Activated T-cell treated with anti-CD3 and anti-CD28 coated beads, Interleukin-2, amount 50 U/mL, for 72 hours (primary cell): ENCODE data around the gene ASTN2. TPM values are rescaled to one million over a fixed set of nuclear protein-coding genes. Genes with fewer than 3 reads are reported as not detected.
"Not testable (repeated sequence)": the region's sequence is repeated elsewhere in the genome, so short reads cannot be mapped to it uniquely, and the experiment has no call there.

Experiments
- ATAC-seq, 2 donors: fragments of 150-1000 bp; cut with Tn5 transposase; replicated peaks in 1 of 2; 2 replicates each; pipeline ENCODE4 v1.10.0; 2021; ENCODE audit warnings: moderate library complexity in 2 of 2, mild to moderate bottlenecking in 1 of 2
- DNase-seq, 2 donors: peaks; one replicate each; pipeline ENCODE4 v3.0.0; 2021 to 2022; ENCODE audit warnings: mixed read lengths in 1 of 2
- H3K27ac Mint-ChIP-seq: one replicate; pipeline ENCODE4 v1.8.0; 2022; ENCODE audit warnings: mild to moderate bottlenecking, moderate library complexity, mixed read lengths
- H3K27me3 Mint-ChIP-seq: one replicate; pipeline ENCODE4 v1.8.0; 2022; ENCODE audit warnings: low read depth, mixed read lengths
- H3K36me3 Mint-ChIP-seq, 2 donors: one replicate each; pipeline ENCODE4 v1.8.0; 2022; ENCODE audit warnings: mixed read lengths in 2 of 2, mild to moderate bottlenecking in 1 of 2; ENCODE audit not compliant: insufficient read depth in 2 of 2
- H3K4me1 Mint-ChIP-seq: one replicate; pipeline ENCODE4 v1.8.0; 2022; ENCODE audit warnings: low read depth, mixed read lengths
- H3K4me3 Mint-ChIP-seq, 2 donors: one replicate each; pipeline ENCODE4 v1.8.0; 2022; ENCODE audit warnings: mild to moderate bottlenecking in 2 of 2, mixed read lengths in 2 of 2, moderate library complexity in 2 of 2
- H3K9me3 Mint-ChIP-seq, 2 donors: one replicate each; pipeline ENCODE4 v1.8.0; 2022; ENCODE audit warnings: mixed read lengths in 2 of 2
- total RNA-seq, 2 donors: library from RNA; stranded (reverse); gene quantifications; one replicate each; pipeline ENCODE4 v1.2.3, GENCODE V29; 2022

ASTN2 gene
- total RNA-seq, 2 donors from 2014 or later = 4.2 to 5.6 TPM

- peaks cover 3 to 5% of the 10 kb centered on the region in 2 donors for H3K9me3 Mint-ChIP-seq
- ATAC-seq = no peak
- H3K27me3 Mint-ChIP-seq = peaks cover 5% of the 10 kb centered on the region
- H3K36me3 Mint-ChIP-seq = no peaks in the 10 kb centered on the region
- no peak for DNase-seq
- H3K4me3 Mint-ChIP-seq = no peak overlapping the region
- H3K4me1 Mint-ChIP-seq = no peaks in the 10 kb centered on the region
- no peak overlapping the region for H3K27ac Mint-ChIP-seq
Measured at GRCh38 chr9:116937361-116937760, 477.5 kb downstream of the ASTN2 start.

GRCh38 chr9:116935149-116935897, 479.5 kb downstream of the ASTN2 start:
- no peak overlapping the region for H3K4me3 Mint-ChIP-seq
- ATAC-seq (no peak), DNase-seq (no peak)
- H3K27me3 Mint-ChIP-seq = no peaks in the 10 kb centered on the region
- H3K9me3 Mint-ChIP-seq = peaks cover 5% of the 10 kb centered on the region in 2 donors
- H3K27ac Mint-ChIP-seq = no peak overlapping the region
- H3K36me3 Mint-ChIP-seq = no peaks in the 10 kb centered on the region
- no peaks in the 10 kb centered on the region for H3K4me1 Mint-ChIP-seq

- Mint-ChIP-seq H3K4me1 (no peaks in the 10 kb centered on the region), H3K9me3 (peaks cover 5% of the 10 kb centered on the region in 2 donors), H3K27me3 (no peaks in the 10 kb centered on the region), H3K36me3 (no peaks in the 10 kb centered on the region), H3K4me3 (no peak overlapping the region), H3K27ac (no peak overlapping the region)
- ATAC-seq (no peak), DNase-seq (no peak)
Measured at GRCh38 chr9:116934131-116934530, 480.7 kb downstream of the ASTN2 start.

DNA sequence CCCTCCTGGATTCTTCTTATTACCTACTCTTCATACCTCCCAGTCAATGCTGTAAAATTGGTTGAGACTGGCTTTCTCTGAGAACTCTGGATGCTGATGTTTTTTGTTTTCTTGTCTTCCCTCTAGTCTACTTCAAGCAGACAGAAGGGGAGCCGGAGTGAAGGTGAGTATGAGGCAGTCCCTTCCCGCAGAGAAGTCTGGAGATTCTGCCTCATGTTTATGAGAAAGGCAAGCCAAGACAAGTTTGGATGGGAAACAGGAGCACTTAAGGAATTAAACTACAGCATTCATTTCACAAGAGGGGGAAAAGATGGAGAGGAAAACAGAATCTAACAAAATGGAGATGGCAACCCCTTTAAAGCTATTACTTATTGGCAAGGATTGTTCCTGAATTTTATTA, 481.6 kb downstream of the ASTN2 start:
- Mint-ChIP-seq H3K27me3 (no peaks in the 10 kb centered on the region), H3K27ac (no peak overlapping the region), H3K4me3 (no peak overlapping the region), H3K9me3 (peaks cover 5% of the 10 kb centered on the region in 2 donors), H3K4me1 (no peaks in the 10 kb centered on the region), H3K36me3 (no peaks in the 10 kb centered on the region)
- no peak for DNase-seq
- ATAC-seq = no peak

DNA sequence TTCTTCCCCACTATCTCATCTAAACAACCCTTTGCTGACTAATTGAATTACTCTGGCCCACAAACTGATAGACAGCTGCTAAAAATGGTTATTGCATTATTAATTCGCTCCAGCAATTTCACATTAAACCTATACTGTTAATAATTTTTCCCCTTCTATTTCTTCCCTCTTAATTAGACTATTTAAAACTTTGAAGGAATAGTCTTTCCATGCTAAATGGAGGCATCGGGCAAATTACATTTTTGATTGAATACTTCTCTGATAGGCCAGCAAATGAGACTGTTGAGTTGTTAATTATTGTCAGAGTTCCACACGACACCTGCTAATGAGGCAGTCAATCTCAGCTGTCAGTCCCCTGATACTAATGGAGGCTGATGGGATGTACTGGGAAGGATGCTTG, 485.2 kb downstream of the ASTN2 start:
- Mint-ChIP-seq H3K9me3 (peaks cover 0 to 2% of the 10 kb centered on the region in 2 donors), H3K27me3 (no peaks in the 10 kb centered on the region), H3K27ac (no peak overlapping the region), H3K4me3 (no peak overlapping the region), H3K36me3 (no peaks in the 10 kb centered on the region), H3K4me1 (no peaks in the 10 kb centered on the region)
- no peak for ATAC-seq
- DNase-seq = no peak

GRCh38 chr9:116928884-116929283, 486.0 kb downstream of the ASTN2 start:
- Mint-ChIP-seq H3K27ac (no peak overlapping the region), H3K36me3 (no peaks in the 10 kb centered on the region), H3K9me3 (peaks cover 0 to 2% of the 10 kb centered on the region in 2 donors), H3K4me1 (no peaks in the 10 kb centered on the region), H3K27me3 (no peaks in the 10 kb centered on the region), H3K4me3 (no peak overlapping the region)
- DNase-seq (no peak), ATAC-seq (no peak)

- Mint-ChIP-seq H3K36me3 (no peaks in the 10 kb centered on the region), H3K27ac (no peak overlapping the region), H3K4me3 (no peak overlapping the region), H3K27me3 (no peaks in the 10 kb centered on the region), H3K9me3 (peaks cover 0 to 2% of the 10 kb centered on the region in 2 donors), H3K4me1 (no peaks in the 10 kb centered on the region)
- DNase-seq (no peak), ATAC-seq (no peak)
Measured at GRCh38 chr9:116928289-116928688, 486.6 kb downstream of the ASTN2 start.

DNA sequence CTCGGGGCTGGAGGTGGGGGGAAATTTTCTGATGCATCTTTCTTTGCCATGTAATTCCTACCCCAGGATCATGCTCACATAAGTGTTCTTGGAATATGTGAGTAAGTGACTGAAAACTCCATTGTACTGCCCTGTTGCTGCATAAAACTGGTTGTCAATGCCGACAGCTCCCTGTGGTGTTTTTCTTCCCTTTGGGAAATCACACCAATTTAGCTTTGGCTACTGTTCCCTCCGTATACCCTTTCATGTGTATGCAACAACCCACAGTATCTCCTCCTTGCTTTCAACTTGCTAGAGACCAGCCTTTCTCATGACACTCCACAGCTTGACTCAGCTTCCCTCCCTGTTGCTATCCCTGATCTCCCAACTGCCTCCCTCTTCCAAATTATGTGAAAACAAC, 487.1 kb downstream of the ASTN2 start:
- H3K9me3 Mint-ChIP-seq = peaks cover 0 to 2% of the 10 kb centered on the region in 2 donors
- H3K4me1 Mint-ChIP-seq = no peaks in the 10 kb centered on the region
- DNase-seq (no peak), ATAC-seq (no peak)
- no peaks in the 10 kb centered on the region for H3K27me3 Mint-ChIP-seq
- no peak overlapping the region for H3K27ac Mint-ChIP-seq
- H3K4me3 Mint-ChIP-seq = no peak overlapping the region
- H3K36me3 Mint-ChIP-seq = no peaks in the 10 kb centered on the region

- Mint-ChIP-seq H3K4me3 (no peak overlapping the region), H3K4me1 (no peaks in the 10 kb centered on the region), H3K27ac (no peak overlapping the region), H3K36me3 (no peaks in the 10 kb centered on the region), H3K9me3 (no peaks in the 10 kb centered on the region), H3K27me3 (no peaks in the 10 kb centered on the region)
- DNase-seq (no peak), ATAC-seq (no peak)
Measured at GRCh38 chr9:116925121-116925520, 489.7 kb downstream of the ASTN2 start.

DNA sequence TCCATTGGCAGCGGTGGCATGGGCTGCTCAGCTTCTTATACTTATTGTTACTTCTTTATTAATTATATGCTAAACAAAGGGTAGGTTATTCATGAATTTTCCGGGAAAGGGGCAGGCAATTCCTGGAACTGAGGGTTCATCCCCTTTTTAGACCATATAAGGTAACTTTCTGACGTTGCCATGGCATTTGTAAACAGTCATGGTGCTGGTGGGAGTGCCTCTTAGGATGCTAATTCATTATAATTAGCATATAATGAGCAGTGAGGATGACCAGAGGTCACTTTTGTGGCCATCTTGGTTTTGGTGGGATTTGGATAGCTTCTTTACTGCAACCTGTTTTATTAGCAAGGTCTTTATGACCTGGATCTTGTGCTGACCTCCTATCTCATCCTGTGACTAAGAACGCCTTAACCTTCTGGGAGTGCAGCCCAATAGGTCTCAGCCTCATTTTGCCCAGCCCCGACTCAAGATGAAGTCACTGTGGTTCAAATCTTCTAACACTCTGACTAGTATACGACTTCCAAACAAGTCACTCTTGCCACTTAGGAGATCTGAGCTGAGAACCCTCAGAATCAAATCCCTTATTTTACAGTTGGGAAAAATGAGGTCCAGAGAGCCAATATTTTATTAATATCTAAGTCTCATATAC, 490.3 kb downstream of the ASTN2 start:
- no peaks in the 10 kb centered on the region for H3K9me3 Mint-ChIP-seq
- H3K4me3 Mint-ChIP-seq = no peak overlapping the region
- no peak for DNase-seq
- no peak overlapping the region for H3K27ac Mint-ChIP-seq
- no peaks in the 10 kb centered on the region for H3K36me3 Mint-ChIP-seq
- ATAC-seq = no peak
- no peaks in the 10 kb centered on the region for H3K27me3 Mint-ChIP-seq
- H3K4me1 Mint-ChIP-seq = no peaks in the 10 kb centered on the region

GRCh38 chr9:116917895-116918508, 496.9 kb downstream of the ASTN2 start:
- not testable (repeated sequence) for H3K9me3 Mint-ChIP-seq

DNA sequence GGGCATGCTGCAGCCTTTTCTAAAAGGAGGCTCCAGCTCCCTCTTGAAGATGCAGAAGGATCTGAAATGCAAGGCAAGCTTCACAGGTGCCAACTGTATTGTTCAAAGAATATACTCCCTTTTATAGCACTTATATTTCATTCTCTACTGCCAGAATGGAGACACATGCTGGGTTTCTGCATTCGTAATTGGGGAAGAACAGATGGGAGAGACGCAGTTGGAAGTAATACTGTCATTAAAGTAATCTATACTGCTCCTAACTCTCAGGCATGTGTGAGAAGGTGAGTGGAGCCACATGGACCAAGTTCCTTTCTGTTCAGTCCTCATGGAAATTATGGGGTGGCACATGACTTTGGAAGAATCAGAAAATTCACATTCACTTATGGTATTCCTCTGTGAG, 501.3 kb downstream of the ASTN2 start:
- Mint-ChIP-seq H3K4me1 (no peaks in the 10 kb centered on the region), H3K36me3 (no peaks in the 10 kb centered on the region), H3K9me3 (peaks cover 0 to 1% of the 10 kb centered on the region in 2 donors), H3K27me3 (no peaks in the 10 kb centered on the region), H3K4me3 (no peak overlapping the region), H3K27ac (no peak overlapping the region)
- ATAC-seq (no peak), DNase-seq (no peak)

More at GRCh38 chr9:116917895-116918508, 496.9 kb downstream of the ASTN2 start:
- H3K4me1 Mint-ChIP-seq, H3K4me3 Mint-ChIP-seq, H3K36me3 Mint-ChIP-seq, ATAC-seq, H3K27me3 Mint-ChIP-seq, DNase-seq, H3K27ac Mint-ChIP-seq: not testable (repeated sequence)

- Mint-ChIP-seq H3K27me3 (no peaks in the 10 kb centered on the region), H3K36me3 (no peaks in the 10 kb centered on the region), H3K4me1 (no peaks in the 10 kb centered on the region), H3K27ac (no peak overlapping the region), H3K4me3 (no peak overlapping the region), H3K9me3 (peaks cover 1% of the 10 kb centered on the region in 2 donors)
- DNase-seq (no peak), ATAC-seq (no peak)
Measured at GRCh38 chr9:116910201-116910600, 504.7 kb downstream of the ASTN2 start.
